PC-3 (cell line): ENCODE results near the gene KIF25.

ENCODE experiments used
- CTCF ChIP-seq: fragments of 300-600 bp; sonication (generic); conservative IDR thresholded peaks from 2 replicates; pipeline ENCODE4 v1.5.1; 2017; ENCODE audit warnings: antibody characterized with exemption, low read depth, mild to moderate bottlenecking, low read length
- EZH2 ChIP-seq: fragments of 300-600 bp; sonication (generic); IDR thresholded peaks from one replicate; pipeline ENCODE4 v1.6.1; 2017; ENCODE audit warnings: antibody characterized with exemption, mild to moderate bottlenecking, low read length; ENCODE audit not compliant: unreplicated experiment
- EZH2phosphoT487 ChIP-seq: fragments of 300-600 bp; sonication (generic); IDR thresholded peaks from 2 replicates; pipeline ENCODE4 v1.6.1; 2018; ENCODE audit warnings: mild to moderate bottlenecking, antibody characterized with exemption, low read length, borderline replicate concordance

- TF ChIP-seq CTCF: no peak
- TF ChIP-seq EZH2: no peak
- no peak for TF ChIP-seq EZH2phosphoT487
These were observed 58.4 kb downstream of the KIF25 start for GRCh38 chr6:168055696-168056489.
